HepG2 (cell line): ENCODE results near the gene MYOM1. TPM values are rescaled to one million over a fixed set of nuclear protein-coding genes. Genes with fewer than 3 reads are reported as not detected.
A peak's percentile ranks its signal among the peaks of the same experiment; 100 is the strongest.

ENCODE experiments used
- BHLHE40 ChIP-seq: IDR thresholded peaks from 2 replicates; pipeline ENCODE4 v1.6.1; 2011; ENCODE audit warnings: low read length, improper control_type of control experiment
- E2F2 ChIP-seq: sonication (generic); formaldehyde crosslinking; IDR thresholded peaks from 2 replicates; pipeline ENCODE4 v1.4.0; 2020; ENCODE audit warnings: missing genetic modification reagents, borderline replicate concordance
- JUND ChIP-seq: sonication (generic); formaldehyde crosslinking; IDR thresholded peaks from 2 replicates; pipeline ENCODE4 v1.8.0; 2022; ENCODE audit warnings: mild to moderate bottlenecking, missing genetic modification reagents
- KDM6A ChIP-seq: IDR thresholded peaks from 2 replicates; pipeline ENCODE4 v1.6.1; 2016; ENCODE audit warnings: low read depth
- POLR2AphosphoS2 ChIP-seq: IDR thresholded peaks from 2 replicates; pipeline ENCODE4 v1.6.1; 2011; ENCODE audit warnings: low read depth, low read length, improper control_type of control experiment
- PPARG ChIP-seq: conservative IDR thresholded peaks from 2 replicates; pipeline ENCODE4 v1.6.1; 2016; ENCODE audit warnings: missing biosample characterization, missing genetic modification reagents
- TRIM22 ChIP-seq: fragments of 450-650 bp; IDR thresholded peaks from 2 replicates; pipeline ENCODE4 v1.6.1; 2017
- ZGPAT ChIP-seq: IDR thresholded peaks from 2 replicates; pipeline ENCODE4 v1.6.1; 2016; ENCODE audit warnings: mild to moderate bottlenecking
- ZNF7 ChIP-seq: IDR thresholded peaks from 2 replicates; pipeline ENCODE4 v1.6.1; 2016; ENCODE audit warnings: missing biosample characterization, missing genetic modification reagents
- ZSCAN9 ChIP-seq: IDR thresholded peaks from 2 replicates; pipeline ENCODE4 v1.6.1; 2016; ENCODE audit warnings: borderline replicate concordance
- polyA plus RNA-seq, 8 experiments: library from polyadenylated mRNA; depleted of rRNA in 3 of 8; stranded (reverse) in 7 of 8; unstranded in 1 of 8; fragments of >200 nt; fragmentation: Illumina TruSeq in 4 of 8; extraction: Trizol in 4 of 8; gene quantifications; 2 replicates each; pipeline versions ENCODE4 v1.2.1 to v1.2.3, GENCODE V29; 2011 to 2016; ENCODE audit warnings: low read depth in 4 of 8, missing spikeins in 1 of 8, mixed read lengths in 1 of 8; ENCODE audit not compliant: insufficient read depth in 1 of 8
- total RNA-seq, 5 experiments: library from RNA; depleted of rRNA; stranded (reverse); fragments of >200 nt; fragmentation: Illumina TruSeq; extraction: Trizol; gene quantifications; 2 replicates each; pipeline ENCODE4 v1.2.3, GENCODE V29; 2016; ENCODE audit warnings: low read depth in 1 of 5
- TF ChIP-seq, protein P1 (sequence below), 2 experiments: sonication (generic) in 1 of 2; formaldehyde crosslinking in 1 of 2; IDR thresholded peaks; 2 replicates each; pipeline versions ENCODE4 v1.5.1 to v1.6.1; 2011 to 2020; ENCODE audit warnings: borderline replicate concordance in 1 of 2, low read depth in 1 of 2, low read length in 1 of 2, mild to moderate bottlenecking in 1 of 2, missing genetic modification reagents in 1 of 2, moderate library complexity in 1 of 2
- TF ChIP-seq, protein P2 (sequence below): sonication (generic); formaldehyde crosslinking; IDR thresholded peaks from 2 replicates; pipeline ENCODE4 v1.8.1; 2022; ENCODE audit warnings: mild to moderate bottlenecking, missing genetic modification reagents
- TF ChIP-seq, protein P3 (sequence below): sonication (generic); formaldehyde crosslinking; IDR thresholded peaks from 2 replicates; pipeline ENCODE4 v1.5.1; 2020; ENCODE audit warnings: missing genetic modification reagents, mild to moderate bottlenecking, borderline replicate concordance
- TF ChIP-seq, protein P4 (sequence below): sonication (generic); formaldehyde crosslinking; IDR thresholded peaks from 2 replicates; pipeline ENCODE4 v1.4.0; 2020; ENCODE audit warnings: mild to moderate bottlenecking, missing genetic modification reagents, borderline replicate concordance

MYOM1 gene
- total and polyA plus RNA-seq, 2 of the 13 experiments (the other 11 are each of a cell fraction or from before 2014, with no cell fraction given): 0.46 to 0.98 TPM

- TF ChIP-seq ZSCAN9 (CRISPR knock-in tag): peak; percentile 97; the same call in 1 of the 2 replicates
- peak; percentile 98 for TF ChIP-seq ZNF7 (CRISPR knock-in tag)
- peak; percentile 95 for TF ChIP-seq ZGPAT (CRISPR knock-in tag)
- TF ChIP-seq, protein P1, sequence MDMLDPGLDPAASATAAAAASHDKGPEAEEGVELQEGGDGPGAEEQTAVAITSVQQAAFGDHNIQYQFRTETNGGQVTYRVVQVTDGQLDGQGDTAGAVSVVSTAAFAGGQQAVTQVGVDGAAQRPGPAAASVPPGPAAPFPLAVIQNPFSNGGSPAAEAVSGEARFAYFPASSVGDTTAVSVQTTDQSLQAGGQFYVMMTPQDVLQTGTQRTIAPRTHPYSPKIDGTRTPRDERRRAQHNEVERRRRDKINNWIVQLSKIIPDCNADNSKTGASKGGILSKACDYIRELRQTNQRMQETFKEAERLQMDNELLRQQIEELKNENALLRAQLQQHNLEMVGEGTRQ (IDR thresholded peaks at IDR 0.05; ENCODE audit: low read depth, low read length): no peak
- TF ChIP-seq, protein P1 (CRISPR knock-in tag; IDR thresholded peaks at IDR 0.05; ENCODE audit: borderline replicate concordance): no peak
- TF ChIP-seq E2F2 (CRISPR knock-in tag): no peak
- no peak for TF ChIP-seq POLR2AphosphoS2
- peak; percentile 79; the same call in 1 of the 2 replicates for TF ChIP-seq KDM6A (CRISPR knock-in tag)
- TF ChIP-seq, protein P2, sequence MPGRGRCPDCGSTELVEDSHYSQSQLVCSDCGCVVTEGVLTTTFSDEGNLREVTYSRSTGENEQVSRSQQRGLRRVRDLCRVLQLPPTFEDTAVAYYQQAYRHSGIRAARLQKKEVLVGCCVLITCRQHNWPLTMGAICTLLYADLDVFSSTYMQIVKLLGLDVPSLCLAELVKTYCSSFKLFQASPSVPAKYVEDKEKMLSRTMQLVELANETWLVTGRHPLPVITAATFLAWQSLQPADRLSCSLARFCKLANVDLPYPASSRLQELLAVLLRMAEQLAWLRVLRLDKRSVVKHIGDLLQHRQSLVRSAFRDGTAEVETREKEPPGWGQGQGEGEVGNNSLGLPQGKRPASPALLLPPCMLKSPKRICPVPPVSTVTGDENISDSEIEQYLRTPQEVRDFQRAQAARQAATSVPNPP (CRISPR knock-in tag): 0 out of 2 replicates have a peak, but pooled peaks have one; percentile 59
- TF ChIP-seq, protein P3, sequence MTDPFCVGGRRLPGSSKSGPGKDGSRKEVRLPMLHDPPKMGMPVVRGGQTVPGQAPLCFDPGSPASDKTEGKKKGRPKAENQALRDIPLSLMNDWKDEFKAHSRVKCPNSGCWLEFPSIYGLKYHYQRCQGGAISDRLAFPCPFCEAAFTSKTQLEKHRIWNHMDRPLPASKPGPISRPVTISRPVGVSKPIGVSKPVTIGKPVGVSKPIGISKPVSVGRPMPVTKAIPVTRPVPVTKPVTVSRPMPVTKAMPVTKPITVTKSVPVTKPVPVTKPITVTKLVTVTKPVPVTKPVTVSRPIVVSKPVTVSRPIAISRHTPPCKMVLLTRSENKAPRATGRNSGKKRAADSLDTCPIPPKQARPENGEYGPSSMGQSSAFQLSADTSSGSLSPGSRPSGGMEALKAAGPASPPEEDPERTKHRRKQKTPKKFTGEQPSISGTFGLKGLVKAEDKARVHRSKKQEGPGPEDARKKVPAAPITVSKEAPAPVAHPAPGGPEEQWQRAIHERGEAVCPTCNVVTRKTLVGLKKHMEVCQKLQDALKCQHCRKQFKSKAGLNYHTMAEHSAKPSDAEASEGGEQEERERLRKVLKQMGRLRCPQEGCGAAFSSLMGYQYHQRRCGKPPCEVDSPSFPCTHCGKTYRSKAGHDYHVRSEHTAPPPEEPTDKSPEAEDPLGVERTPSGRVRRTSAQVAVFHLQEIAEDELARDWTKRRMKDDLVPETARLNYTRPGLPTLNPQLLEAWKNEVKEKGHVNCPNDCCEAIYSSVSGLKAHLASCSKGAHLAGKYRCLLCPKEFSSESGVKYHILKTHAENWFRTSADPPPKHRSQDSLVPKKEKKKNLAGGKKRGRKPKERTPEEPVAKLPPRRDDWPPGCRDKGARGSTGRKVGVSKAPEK (CRISPR knock-in tag): no peak
- no peak for TF ChIP-seq BHLHE40
- TF ChIP-seq JUND (CRISPR knock-in tag): peak; percentile 90
- no peak for TF ChIP-seq TRIM22
- peak; percentile 92 for TF ChIP-seq PPARG (CRISPR knock-in tag)
- TF ChIP-seq, protein P4, sequence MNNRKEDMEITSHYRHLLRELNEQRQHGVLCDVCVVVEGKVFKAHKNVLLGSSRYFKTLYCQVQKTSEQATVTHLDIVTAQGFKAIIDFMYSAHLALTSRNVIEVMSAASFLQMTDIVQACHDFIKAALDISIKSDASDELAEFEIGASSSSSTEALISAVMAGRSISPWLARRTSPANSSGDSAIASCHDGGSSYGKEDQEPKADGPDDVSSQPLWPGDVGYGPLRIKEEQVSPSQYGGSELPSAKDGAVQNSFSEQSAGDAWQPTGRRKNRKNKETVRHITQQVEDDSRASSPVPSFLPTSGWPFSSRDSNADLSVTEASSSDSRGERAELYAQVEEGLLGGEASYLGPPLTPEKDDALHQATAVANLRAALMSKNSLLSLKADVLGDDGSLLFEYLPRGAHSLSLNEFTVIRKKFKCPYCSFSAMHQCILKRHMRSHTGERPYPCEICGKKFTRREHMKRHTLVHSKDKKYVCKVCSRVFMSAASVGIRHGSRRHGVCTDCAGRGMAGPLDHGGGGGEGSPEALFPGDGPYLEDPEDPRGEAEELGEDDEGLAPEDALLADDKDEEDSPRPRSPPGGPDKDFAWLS: no peak
These were observed 182.3 kb downstream of the MYOM1 start (continued) for GRCh38 chr18:3037423-3037915.
